ENCODE data around the gene FAM3B. TPM values are rescaled to one million over a fixed set of nuclear protein-coding genes. Genes with fewer than 3 reads are reported as not detected.
A peak's percentile ranks its signal among the peaks of the same experiment; 100 is the strongest.

The FAM3B gene
- total and polyA plus RNA-seq, 9 of the 15 experiments (the other 6 are each of a cell fraction or from before 2014, with no cell fraction given) = 0.04 to 0.18 (median 0.12) TPM; not detected in 5

- no peak for TF ChIP-seq ZNF584 (CRISPR knock-in tag; IDR thresholded peaks at IDR 0.05; ENCODE audit: low read depth)
- no peak for TF ChIP-seq ZNF121 (CRISPR knock-in tag; conservative IDR thresholded peaks at IDR 0.05)
- TF ChIP-seq, protein P1, sequence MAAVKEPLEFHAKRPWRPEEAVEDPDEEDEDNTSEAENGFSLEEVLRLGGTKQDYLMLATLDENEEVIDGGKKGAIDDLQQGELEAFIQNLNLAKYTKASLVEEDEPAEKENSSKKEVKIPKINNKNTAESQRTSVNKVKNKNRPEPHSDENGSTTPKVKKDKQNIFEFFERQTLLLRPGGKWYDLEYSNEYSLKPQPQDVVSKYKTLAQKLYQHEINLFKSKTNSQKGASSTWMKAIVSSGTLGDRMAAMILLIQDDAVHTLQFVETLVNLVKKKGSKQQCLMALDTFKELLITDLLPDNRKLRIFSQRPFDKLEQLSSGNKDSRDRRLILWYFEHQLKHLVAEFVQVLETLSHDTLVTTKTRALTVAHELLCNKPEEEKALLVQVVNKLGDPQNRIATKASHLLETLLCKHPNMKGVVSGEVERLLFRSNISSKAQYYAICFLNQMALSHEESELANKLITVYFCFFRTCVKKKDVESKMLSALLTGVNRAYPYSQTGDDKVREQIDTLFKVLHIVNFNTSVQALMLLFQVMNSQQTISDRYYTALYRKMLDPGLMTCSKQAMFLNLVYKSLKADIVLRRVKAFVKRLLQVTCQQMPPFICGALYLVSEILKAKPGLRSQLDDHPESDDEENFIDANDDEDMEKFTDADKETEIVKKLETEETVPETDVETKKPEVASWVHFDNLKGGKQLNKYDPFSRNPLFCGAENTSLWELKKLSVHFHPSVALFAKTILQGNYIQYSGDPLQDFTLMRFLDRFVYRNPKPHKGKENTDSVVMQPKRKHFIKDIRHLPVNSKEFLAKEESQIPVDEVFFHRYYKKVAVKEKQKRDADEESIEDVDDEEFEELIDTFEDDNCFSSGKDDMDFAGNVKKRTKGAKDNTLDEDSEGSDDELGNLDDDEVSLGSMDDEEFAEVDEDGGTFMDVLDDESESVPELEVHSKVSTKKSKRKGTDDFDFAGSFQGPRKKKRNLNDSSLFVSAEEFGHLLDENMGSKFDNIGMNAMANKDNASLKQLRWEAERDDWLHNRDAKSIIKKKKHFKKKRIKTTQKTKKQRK (IDR thresholded peaks at IDR 0.05; ENCODE audit: borderline replicate concordance, low read depth, low read length) = no peak
- TF ChIP-seq SMARCA5 (IDR thresholded peaks at IDR 0.05) = no peak
- no peak for TF ChIP-seq DNMT1 (IDR thresholded peaks at IDR 0.05)
- no peak for TF ChIP-seq MCM7 (IDR thresholded peaks at IDR 0.05)
- no peak for TF ChIP-seq NCOA1 (IDR thresholded peaks at IDR 0.05; ENCODE audit: low read depth)
- TF ChIP-seq NR4A1 (CRISPR knock-in tag; IDR thresholded peaks at IDR 0.05) = no peak
- TF ChIP-seq NR4A1 (tag; IDR thresholded peaks at IDR 0.05) = no peak
- no peak for TF ChIP-seq SMAD2 (IDR thresholded peaks at IDR 0.05; ENCODE audit: low read depth, low read length)
- no peak for TF ChIP-seq ZC3H4 (CRISPR knock-in tag; IDR thresholded peaks at IDR 0.05; ENCODE audit: borderline replicate concordance)
- TF ChIP-seq, protein P2, sequence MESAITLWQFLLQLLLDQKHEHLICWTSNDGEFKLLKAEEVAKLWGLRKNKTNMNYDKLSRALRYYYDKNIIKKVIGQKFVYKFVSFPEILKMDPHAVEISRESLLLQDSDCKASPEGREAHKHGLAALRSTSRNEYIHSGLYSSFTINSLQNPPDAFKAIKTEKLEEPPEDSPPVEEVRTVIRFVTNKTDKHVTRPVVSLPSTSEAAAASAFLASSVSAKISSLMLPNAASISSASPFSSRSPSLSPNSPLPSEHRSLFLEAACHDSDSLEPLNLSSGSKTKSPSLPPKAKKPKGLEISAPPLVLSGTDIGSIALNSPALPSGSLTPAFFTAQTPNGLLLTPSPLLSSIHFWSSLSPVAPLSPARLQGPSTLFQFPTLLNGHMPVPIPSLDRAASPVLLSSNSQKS (CRISPR knock-in tag; IDR thresholded peaks at IDR 0.05) = no peak
- no peak for TF ChIP-seq AFF4 (CRISPR knock-in tag; IDR thresholded peaks at IDR 0.05)
- no peak for TF ChIP-seq GABPB2 (CRISPR knock-in tag; conservative IDR thresholded peaks at IDR 0.05)
- TF ChIP-seq CEBPB (tag; IDR thresholded peaks at IDR 0.05) = peak; percentile 87
These were observed 50.0 kb downstream of the FAM3B start (continued) for GRCh38 chr21:41366522-41367151.
